OCI-LY1 (cell line): ENCODE data around the gene BRINP1.

Source experiments
- H2AFZ ChIP-seq: fragments of 200-600 bp; sonication (generic), shearing (Covaris generic); 2 replicates; pipeline ENCODE4 v1.6.0; 2014; ENCODE audit warnings: antibody characterized with exemption, mild to moderate bottlenecking, low read length
- H3F3A ChIP-seq: fragments of 200-600 bp; sonication (generic), shearing (Covaris generic); 2 replicates; pipeline ENCODE4 v1.6.0; 2014; ENCODE audit warnings: mild to moderate bottlenecking, antibody characterized with exemption, low read length, moderate library complexity; ENCODE audit not compliant: insufficient read depth
- H3K27ac ChIP-seq: fragments of 200-600 bp; sonication (generic); 2 replicates; pipeline ENCODE4 v1.5.1; 2014; ENCODE audit warnings: low read length, mixed run types, mild to moderate bottlenecking, low read depth; ENCODE audit not compliant: poor library complexity, severe bottlenecking
- H3K27me3 ChIP-seq: fragments of 200-600 bp; sonication (generic); 2 replicates; pipeline ENCODE4 v1.6.0; 2014; ENCODE audit warnings: antibody characterized with exemption, mild to moderate bottlenecking, low read length, moderate library complexity; ENCODE audit not compliant: insufficient read depth
- H3K36me3 ChIP-seq: fragments of 200-600 bp; sonication (generic); 2 replicates; pipeline ENCODE4 v1.6.1; 2014; ENCODE audit warnings: mild to moderate bottlenecking, antibody characterized with exemption, low read length, moderate library complexity, mixed read lengths; ENCODE audit not compliant: insufficient read depth
- H3K4me1 ChIP-seq: fragments of 200-600 bp; sonication (generic); 2 replicates; pipeline ENCODE4 v1.5.1; 2014; ENCODE audit warnings: mild to moderate bottlenecking, low read length, moderate library complexity; ENCODE audit not compliant: insufficient read depth, severe bottlenecking
- H3K4me2 ChIP-seq: fragments of 200-600 bp; sonication (generic), shearing (Covaris generic); 2 replicates; pipeline ENCODE4 v1.6.1; 2014; ENCODE audit warnings: low read length
- H3K4me3 ChIP-seq: fragments of 200-600 bp; sonication (generic); 2 replicates; pipeline ENCODE4 v1.5.1; 2014; ENCODE audit warnings: low read length, low read depth, mild to moderate bottlenecking, mixed read lengths; ENCODE audit not compliant: poor library complexity, severe bottlenecking
- H3K79me2 ChIP-seq: fragments of 200-600 bp; shearing (Covaris generic); 2 replicates; pipeline ENCODE4 v1.6.1; 2016; ENCODE audit warnings: mixed run types, low read length, mixed read lengths; ENCODE audit not compliant: insufficient read depth
- H3K9ac ChIP-seq: fragments of 200-600 bp; sonication (generic), shearing (Covaris generic); 2 replicates; pipeline ENCODE4 v1.6.1; 2014; ENCODE audit warnings: mild to moderate bottlenecking, low read length, mixed read lengths
- H3K9me2 ChIP-seq: fragments of 200-600 bp; sonication (generic), shearing (Covaris generic); 2 replicates; pipeline ENCODE4 v1.6.1; 2014; ENCODE audit warnings: low read depth, mild to moderate bottlenecking, low read length, mixed read lengths
- H3K9me3 ChIP-seq: fragments of 200-600 bp; shearing (Covaris generic); 2 replicates; pipeline ENCODE4 v1.6.1; 2014; ENCODE audit warnings: low read length, mixed read lengths
- H4K20me1 ChIP-seq: fragments of 200-600 bp; sonication (generic), shearing (Covaris generic); 2 replicates; pipeline ENCODE4 v1.6.0; 2016; ENCODE audit warnings: mild to moderate bottlenecking, low read length; ENCODE audit not compliant: insufficient read depth
- EZH2 ChIP-seq: fragments of 200-600 bp; sonication (generic), shearing (Covaris generic); IDR thresholded peaks from 2 replicates; pipeline ENCODE4 v1.8.0; 2017; ENCODE audit warnings: borderline replicate concordance, mixed run types, mild to moderate bottlenecking, antibody characterized with exemption, low read length, moderate library complexity, mixed read lengths
- TF ChIP-seq, protein P1 (sequence below): fragments of 200-600 bp; sonication (generic), shearing (Covaris generic); IDR thresholded peaks from 2 replicates; pipeline ENCODE4 v1.5.1; 2017; ENCODE audit warnings: mild to moderate bottlenecking, antibody characterized with exemption, low read length, moderate library complexity, mixed read lengths

BRINP1 gene

DNA sequence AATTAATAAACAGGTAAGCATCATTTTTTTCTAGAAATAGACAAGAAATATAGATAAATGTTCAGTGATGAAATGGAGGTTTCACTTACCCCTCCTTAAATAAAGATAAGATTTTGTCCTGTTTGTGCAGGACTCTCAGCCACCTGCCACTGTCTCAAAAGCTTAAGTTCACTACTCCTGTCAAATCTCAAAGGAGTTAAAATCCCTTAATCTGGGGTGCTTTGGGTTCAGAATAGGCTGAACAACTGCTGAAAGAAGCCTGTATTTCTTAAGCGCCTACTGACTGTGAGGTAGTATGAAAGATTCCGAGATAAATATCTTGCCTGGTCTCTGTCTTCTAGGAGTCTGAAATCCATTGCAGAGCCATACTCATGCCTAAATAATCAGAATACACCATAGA, 3.7 kb upstream of the BRINP1 start:
- Histone ChIP-seq H3K9ac (no peak overlapping the region), H3K4me1 (no peaks in the 10 kb centered on the region), H4K20me1 (no peaks in the 10 kb centered on the region), H3K27me3 (no peaks in the 10 kb centered on the region), H3K4me2 (no peak overlapping the region), H2AFZ (no peak overlapping the region), H3K79me2 (no peaks in the 10 kb centered on the region), H3K27ac (no peak overlapping the region), H3F3A (no peaks in the 10 kb centered on the region), H3K36me3 (no peaks in the 10 kb centered on the region), H3K4me3 (no peak overlapping the region), H3K9me2 (no peaks in the 10 kb centered on the region), H3K9me3 (no peaks in the 10 kb centered on the region)
- TF ChIP-seq EZH2: no peak
- TF ChIP-seq, protein P1, sequence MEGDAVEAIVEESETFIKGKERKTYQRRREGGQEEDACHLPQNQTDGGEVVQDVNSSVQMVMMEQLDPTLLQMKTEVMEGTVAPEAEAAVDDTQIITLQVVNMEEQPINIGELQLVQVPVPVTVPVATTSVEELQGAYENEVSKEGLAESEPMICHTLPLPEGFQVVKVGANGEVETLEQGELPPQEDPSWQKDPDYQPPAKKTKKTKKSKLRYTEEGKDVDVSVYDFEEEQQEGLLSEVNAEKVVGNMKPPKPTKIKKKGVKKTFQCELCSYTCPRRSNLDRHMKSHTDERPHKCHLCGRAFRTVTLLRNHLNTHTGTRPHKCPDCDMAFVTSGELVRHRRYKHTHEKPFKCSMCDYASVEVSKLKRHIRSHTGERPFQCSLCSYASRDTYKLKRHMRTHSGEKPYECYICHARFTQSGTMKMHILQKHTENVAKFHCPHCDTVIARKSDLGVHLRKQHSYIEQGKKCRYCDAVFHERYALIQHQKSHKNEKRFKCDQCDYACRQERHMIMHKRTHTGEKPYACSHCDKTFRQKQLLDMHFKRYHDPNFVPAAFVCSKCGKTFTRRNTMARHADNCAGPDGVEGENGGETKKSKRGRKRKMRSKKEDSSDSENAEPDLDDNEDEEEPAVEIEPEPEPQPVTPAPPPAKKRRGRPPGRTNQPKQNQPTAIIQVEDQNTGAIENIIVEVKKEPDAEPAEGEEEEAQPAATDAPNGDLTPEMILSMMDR: no peak

DNA sequence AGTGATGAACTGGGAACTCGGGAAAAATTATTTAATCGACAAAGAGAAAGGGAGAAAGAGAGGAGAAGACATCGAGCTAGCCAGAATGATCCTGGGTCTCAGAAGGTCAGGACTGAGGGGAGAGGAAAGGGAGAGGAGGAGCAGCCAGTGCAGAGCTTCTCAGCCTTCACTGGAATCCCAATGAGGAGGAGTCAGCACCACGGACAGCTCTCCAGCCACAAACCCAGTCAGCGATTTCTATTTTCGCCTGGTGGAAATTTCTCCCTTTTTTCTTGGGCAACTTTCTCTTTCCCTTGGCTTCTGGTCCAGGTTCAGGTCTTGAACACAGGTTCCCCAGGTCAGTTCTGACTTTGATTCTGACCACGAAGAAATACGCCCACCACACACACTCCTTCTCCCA, 1.6 kb upstream of the BRINP1 start:
- TF ChIP-seq, protein P1: no peak
- TF ChIP-seq EZH2: no peak
- Histone ChIP-seq H4K20me1 (no peaks in the 10 kb centered on the region), H3K4me1 (no peaks in the 10 kb centered on the region), H3K9me2 (no peaks in the 10 kb centered on the region), H3K9ac (no peak overlapping the region), H3K4me2 (no peak overlapping the region), H3F3A (no peaks in the 10 kb centered on the region), H3K4me3 (no peak overlapping the region), H2AFZ (no peak overlapping the region), H3K79me2 (no peaks in the 10 kb centered on the region), H3K27ac (no peak overlapping the region), H3K36me3 (no peaks in the 10 kb centered on the region), H3K27me3 (no peaks in the 10 kb centered on the region), H3K9me3 (no peaks in the 10 kb centered on the region)

DNA sequence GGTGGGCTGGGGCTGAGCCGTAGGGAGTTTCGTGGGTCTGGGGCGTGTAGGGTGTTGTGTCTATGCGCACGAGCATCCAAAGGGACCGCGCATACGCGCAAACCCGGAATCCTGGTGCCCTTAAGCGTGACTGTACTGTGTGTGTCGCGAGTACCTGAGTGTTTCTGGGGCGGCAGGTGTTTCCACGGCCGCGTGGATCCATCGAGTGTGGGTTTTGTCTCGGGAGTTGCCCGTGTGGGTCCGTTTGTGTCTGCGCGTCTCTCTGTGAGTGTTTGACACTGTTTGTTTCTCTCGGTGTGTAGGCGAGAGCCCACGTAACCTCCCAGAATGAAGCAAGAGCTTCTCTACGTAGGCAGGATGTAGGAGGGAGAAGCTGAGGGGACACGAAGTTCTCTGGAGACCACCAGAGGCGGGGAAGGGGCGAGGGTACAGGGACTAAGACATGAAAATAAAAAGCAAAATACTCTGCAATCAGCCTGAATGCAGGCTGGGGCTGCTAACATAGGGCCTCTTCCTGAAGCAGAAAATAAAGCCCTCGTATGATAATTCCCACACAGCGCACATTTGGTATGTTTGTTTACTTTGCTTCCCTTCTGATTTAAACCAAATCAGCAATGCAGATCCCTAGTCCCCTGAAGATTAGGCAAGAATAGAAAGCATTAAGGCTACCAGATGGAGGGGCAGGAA, 588 bp upstream of the BRINP1 start:
- Histone ChIP-seq H4K20me1 (no peaks in the 10 kb centered on the region), H3K27me3 (no peaks in the 10 kb centered on the region), H3K9me3 (no peaks in the 10 kb centered on the region), H3K9ac (no peak overlapping the region), H2AFZ (no peak overlapping the region), H3K27ac (no peak overlapping the region), H3K4me3 (no peak overlapping the region), H3F3A (no peaks in the 10 kb centered on the region), H3K9me2 (no peaks in the 10 kb centered on the region), H3K4me2 (no peak overlapping the region), H3K4me1 (no peaks in the 10 kb centered on the region), H3K36me3 (no peaks in the 10 kb centered on the region), H3K79me2 (no peaks in the 10 kb centered on the region)
- TF ChIP-seq, protein P1: no peak
- TF ChIP-seq EZH2: no peak
